NCI-H510A treated with DMSO at 0.1 percent for 48 hours (cell line): ENCODE results near the gene ARHGEF2.

Experiments
- DNase-seq: peaks from one replicate; lab custom pipeline; 2025; lab: John Stamatoyannopoulos, UW

Gene ARHGEF2

DNA sequence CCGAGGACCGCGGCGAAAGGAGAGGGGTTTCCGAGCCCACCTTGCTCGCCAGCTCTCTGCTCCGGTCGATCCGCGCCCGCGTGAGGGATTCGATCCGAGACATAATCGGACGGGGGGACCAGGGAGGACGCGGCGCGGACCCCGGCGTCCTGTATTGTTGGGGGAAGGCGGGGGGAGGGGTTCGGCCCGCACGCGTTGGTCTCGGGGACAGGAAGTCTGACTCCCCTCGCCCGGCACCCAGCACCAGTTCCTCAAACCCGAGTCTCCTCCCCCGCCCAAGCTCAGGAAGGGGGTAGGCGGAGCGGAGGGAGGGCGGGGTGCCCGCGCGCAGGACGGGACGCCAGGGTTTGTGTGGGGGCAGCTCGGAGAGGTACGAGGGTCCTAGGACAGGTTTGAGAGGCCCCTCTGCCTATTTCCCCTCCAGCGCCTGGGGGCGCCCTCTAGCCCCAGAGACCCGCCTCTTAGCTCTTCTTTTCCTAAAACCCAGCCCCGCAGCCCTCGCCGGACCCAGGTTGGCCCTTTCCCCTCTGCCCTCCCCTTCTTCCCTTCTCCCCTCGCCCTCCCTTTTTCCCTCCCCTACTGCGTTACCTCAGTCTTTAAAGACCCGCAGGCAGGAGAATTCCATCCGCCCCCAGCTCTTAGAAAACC, at the start of gene ARHGEF2:
Gene ARHGEF2 (minus strand): TSS at position 223 of the 648 bp plus-strand sequence. CDS start 120 bp downstream, at position 103.
- DNase-seq: peak; percentile 38

DNA sequence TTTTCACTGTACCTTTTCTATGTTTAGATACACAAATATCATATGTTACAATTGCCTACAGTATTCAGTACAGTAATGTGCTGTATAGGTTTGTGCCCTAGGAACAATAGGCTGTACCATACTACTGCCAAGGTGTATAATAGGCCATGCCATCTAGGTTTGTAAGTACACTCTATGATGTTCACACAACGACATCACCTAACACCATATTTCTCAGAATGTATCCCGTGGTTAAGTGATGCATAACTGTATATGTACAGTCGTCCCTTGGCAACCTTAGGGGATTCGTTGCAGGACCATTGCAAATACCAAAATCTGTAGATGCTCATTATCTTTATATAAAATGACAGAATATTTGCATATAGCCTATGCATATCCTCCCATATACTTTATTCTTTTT, 48.2 kb upstream of the ARHGEF2 start:
- DNase-seq: no peak

GRCh38 chr1:156025876-156026275, 47.5 kb upstream of the ARHGEF2 start:
- no peak for DNase-seq

DNA sequence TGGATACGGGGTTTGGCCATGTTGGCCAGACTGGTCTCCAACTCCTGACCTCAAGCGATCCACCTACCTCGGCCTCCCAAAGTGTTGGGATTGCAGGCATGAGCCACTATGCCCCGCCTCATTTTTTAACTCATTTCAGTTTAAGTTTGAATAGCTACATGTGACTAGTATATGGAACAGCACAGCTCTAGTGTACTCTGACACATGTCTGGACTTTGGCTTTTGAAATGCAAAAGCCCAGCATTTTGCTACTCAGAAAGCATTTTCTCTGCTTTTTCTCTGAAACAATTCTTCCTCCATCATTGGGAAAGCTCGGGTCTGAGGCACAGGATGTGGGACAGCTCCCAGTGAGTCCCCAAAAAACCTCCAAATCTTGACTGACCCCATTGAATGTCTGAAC, 46.5 kb upstream of the ARHGEF2 start:
- no peak for DNase-seq

- no peak for DNase-seq
Observed at GRCh38 chr1:156021954-156022353, 43.6 kb upstream of the ARHGEF2 start.

GRCh38 chr1:156021093-156021428, 42.7 kb upstream of the ARHGEF2 start:
- DNase-seq: no peak

DNA sequence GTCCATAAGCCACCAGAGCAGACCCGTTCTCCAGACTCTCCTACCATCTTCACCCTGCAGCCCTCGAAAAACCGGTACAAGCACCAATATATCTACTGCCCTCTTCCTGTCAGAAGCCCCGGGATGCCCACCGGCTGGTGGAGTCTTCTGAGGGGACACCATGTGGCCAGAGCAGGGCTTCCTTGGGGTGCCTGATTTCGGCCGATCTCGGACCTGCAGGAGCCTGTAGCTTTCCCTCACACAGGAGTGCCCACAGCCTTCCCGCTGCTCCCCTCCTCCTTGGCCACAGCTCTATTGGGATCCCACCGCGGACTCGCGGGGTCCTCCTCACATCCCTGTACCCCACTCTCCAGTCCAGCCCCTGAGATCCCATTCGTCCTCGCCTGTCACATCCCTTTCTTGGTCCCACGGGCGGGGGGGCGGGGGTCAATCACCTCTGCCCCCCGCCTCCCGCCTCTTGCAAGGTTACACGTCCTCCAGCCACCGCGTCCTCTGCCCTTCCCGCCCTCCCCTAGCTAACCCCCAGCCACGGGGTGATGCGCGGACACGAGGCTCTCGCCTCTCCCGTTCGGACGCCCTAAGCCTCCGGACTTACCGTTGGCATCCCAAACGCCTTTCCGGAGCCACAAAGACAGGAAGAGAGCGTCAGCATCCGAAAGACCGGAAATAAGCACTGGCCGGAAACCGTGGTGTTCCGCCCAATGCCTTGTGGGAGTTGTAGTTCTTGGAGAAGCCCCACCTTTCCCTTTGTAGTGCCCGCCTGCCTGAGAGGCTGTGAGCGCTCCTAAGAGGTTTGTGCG, 42.1 kb upstream of the ARHGEF2 start, which contains the start of gene SSR2:
Gene SSR2 (minus strand): TSS at position 659 of the 800 bp plus-strand sequence. CDS start 784 bp downstream, outside the sequence.
- peak; percentile 91 for DNase-seq

GRCh38 chr1:156019946-156020292, 41.6 kb upstream of the ARHGEF2 start:
- no peak for DNase-seq

GRCh38 chr1:156014829-156015228, 36.5 kb upstream of the ARHGEF2 start:
- no peak for DNase-seq

DNA sequence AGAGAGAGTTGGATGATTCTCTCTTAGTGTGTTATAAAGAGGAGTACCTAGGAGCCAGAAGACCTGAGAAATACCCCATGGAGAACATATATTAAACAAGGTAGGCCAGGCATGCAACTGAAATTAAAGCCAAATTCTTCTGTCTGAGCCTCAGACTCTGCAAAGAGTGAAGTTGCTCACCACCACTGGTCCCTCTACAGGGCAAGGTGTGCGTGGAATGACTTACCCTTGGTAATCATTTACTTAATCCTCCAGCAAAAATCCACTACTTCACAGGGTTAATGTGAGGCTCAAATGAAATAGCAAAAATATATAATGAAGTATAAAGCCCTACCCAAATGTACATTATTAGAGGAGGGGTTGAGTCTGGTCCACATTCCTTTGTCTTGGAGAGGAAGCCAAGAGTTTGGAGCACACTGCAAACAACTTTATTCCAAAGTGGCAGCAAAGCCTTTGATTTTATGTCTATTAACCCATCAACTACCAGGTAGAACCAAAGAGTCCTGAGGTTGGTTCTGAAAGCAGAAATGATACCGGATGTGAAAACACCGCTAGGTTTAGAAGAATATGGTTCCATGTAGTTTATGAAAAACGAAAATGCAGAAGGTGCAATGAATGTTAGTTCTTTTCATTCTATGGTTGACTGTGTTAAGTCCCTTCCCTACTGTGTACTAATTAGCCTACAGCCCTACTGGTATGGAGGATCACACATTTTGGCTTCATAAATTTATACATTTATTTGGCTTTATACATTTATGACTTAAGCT, 33.9 kb upstream of the ARHGEF2 start:
- no peak for DNase-seq

GRCh38 chr1:156009404-156009803, 31.1 kb upstream of the ARHGEF2 start:
- no peak for DNase-seq

GRCh38 chr1:156006666-156007376, 28.5 kb upstream of the ARHGEF2 start:
- DNase-seq: no peak

DNA sequence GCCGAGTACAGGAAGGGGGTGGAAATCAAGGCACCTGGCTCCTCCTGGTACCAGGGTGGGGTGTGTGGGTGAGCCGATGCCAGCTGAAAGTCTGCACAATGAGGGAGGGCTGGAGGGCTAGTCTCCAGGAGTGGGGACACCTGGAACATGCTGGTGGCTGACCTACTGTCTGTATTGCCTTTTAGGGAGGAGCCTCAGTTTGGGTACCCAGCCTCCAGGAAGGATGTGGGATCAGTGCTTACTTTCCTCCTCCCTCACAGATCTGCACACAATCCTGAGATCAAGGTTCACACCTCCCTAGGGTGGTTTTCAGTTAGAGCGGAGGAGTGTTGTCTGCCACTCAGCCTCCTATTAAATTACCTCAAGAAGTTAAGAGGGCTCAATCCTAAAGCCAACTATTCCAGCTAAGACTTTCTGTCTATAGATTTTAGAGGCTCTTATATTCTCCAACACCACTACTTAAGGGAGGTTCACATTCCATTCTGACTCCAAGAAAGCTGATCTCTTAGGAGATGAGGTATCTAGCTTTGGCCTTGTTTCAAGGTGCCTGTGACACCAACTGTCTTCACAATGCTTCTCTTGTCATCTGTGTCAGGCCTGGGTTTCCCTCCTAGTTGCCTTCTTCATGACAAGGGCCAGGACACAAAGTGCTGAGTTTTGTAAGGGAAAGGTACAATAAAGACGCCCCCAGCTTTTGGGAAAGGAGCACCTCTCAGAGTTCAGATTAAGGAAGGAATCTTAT, 26.7 kb upstream of the ARHGEF2 start:
- DNase-seq: no peak

GRCh38 chr1:156003923-156004188, 25.5 kb upstream of the ARHGEF2 start:
- DNase-seq: no peak

DNA sequence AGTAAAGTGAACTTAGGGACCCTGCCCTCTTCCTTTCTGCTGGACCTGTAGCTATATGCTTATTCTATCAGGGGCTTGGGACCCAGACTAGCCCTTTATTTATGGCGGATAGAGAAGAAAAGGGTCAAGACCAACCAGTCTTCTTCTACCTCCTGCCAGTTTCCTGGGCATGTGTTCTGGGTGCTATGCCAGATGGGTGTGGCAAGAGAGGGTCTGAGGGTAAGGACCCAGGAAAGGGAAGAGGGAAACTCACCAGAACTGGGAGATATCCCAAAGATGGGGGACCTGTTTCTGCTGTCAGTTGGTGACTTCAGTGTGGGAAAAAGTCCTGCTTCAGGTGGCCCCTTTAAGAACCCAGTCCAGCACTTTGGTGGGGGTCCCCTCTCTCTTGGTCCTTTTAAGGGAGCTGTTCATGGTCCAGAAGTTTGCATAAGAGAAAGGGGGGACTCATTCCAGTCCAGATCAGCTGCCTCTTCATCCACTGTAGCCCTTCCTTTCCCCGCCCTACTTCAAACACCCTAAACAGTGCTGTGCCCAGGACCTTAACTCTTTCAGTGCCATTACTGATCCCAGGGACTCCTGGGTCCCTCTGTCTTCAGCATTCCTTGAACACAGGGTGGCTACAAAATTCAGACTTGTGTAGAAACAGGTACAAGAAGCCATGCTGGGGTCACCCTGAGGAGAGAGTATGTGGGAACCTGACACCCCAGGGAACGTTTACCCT, 24.0 kb upstream of the ARHGEF2 start:
- no peak for DNase-seq

- no peak for DNase-seq
Observed at GRCh38 chr1:156001662-156002171, 23.4 kb upstream of the ARHGEF2 start.

- DNase-seq: no peak
Observed at GRCh38 chr1:156001021-156001661, 22.8 kb upstream of the ARHGEF2 start.

DNA sequence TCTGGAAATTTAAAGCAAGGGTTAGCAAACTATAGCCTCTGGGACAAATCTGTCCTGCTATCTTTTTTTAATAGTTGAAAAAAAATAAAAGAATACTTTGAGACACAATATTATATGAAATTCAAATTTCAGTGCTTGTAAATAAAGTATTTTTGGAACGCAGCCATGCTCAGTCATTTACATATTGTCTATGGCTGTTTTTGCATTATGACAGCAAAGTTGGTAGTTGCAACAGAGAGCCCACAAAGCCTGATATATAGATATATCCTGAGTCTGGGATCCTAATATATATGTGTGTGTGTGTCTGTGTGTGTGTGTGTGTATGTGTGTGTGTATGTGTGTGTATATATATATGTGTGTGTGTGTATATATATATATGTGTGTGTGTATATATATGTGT, 21.6 kb upstream of the ARHGEF2 start:
- no peak for DNase-seq

GRCh38 chr1:155996166-155996565, 17.8 kb upstream of the ARHGEF2 start:
- no peak for DNase-seq

DNA sequence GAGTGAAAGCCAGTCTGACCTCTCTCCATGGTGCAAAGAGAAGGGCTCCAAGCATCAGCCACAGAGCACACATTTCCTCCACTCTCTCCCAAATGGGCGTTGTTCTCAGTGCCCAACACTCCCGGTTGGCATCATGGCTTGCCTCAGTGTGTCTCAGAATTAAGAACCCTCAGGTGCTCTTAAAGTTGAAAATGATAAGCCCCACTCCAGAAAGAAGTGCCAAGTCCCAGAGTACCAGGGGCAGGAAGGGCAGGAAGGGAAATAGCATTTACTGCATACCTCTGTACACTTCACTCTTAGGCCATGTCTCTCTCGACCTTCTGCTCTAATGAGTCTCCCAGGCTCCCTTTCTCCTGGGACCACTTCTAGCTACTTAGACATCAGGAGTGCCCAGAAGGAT, 15.2 kb upstream of the ARHGEF2 start:
- DNase-seq: no peak
